Neural progenitor cell (in vitro differentiated cells): ENCODE measurements around the gene S100A9. TPM values are rescaled to one million over a fixed set of nuclear protein-coding genes. Genes with fewer than 3 reads are reported as not detected.

Experiments used
- DNase-seq: peaks from one replicate; pipeline ENCODE4 v3.0.0-alpha.2; 2016; ENCODE audit warnings: low spot score
- H2AFZ ChIP-seq: fragments of 200-600 bp; sonication (generic); replicated peaks from 2 replicates; pipeline ENCODE4 v1.6.1; 2016; ENCODE audit warnings: antibody characterized with exemption
- H3F3A ChIP-seq: fragments of 200-600 bp; sonication (generic); 2 replicates; pipeline ENCODE4 v1.6.1; 2016; ENCODE audit warnings: antibody characterized with exemption, low read depth
- H3K27ac ChIP-seq: fragments of 200-600 bp; sonication (generic); 2 replicates; pipeline ENCODE4 v1.5.1; 2016; ENCODE audit warnings: mild to moderate bottlenecking
- H3K27me3 ChIP-seq: fragments of 200-600 bp; sonication (generic); 2 replicates; pipeline ENCODE4 v1.6.1; 2016; ENCODE audit warnings: mild to moderate bottlenecking, moderate library complexity
- H3K36me3 ChIP-seq: fragments of 200-600 bp; sonication (generic); 2 replicates; pipeline ENCODE4 v1.5.1; 2016
- H3K4me1 ChIP-seq: fragments of 200-600 bp; sonication (generic); 2 replicates; pipeline ENCODE4 v1.6.1; 2016; ENCODE audit warnings: mixed run types
- H3K4me2 ChIP-seq: fragments of 200-600 bp; sonication (generic); 2 replicates; pipeline ENCODE4 v1.6.1; 2016
- H3K4me3 ChIP-seq: fragments of 200-600 bp; sonication (generic); 2 replicates; pipeline ENCODE4 v1.5.1; 2016
- H3K79me2 ChIP-seq: fragments of 200-600 bp; sonication (generic); 2 replicates; pipeline ENCODE4 v1.6.1; 2016; ENCODE audit warnings: low read depth
- H3K9ac ChIP-seq: fragments of 200-600 bp; sonication (generic); 2 replicates; pipeline ENCODE4 v1.6.1; 2016
- H3K9me3 ChIP-seq: fragments of 200-600 bp; sonication (generic); 2 replicates; pipeline ENCODE4 v1.5.1; 2016; ENCODE audit warnings: low read depth
- H4K20me1 ChIP-seq: fragments of 200-600 bp; sonication (generic); 2 replicates; pipeline ENCODE4 v1.6.1; 2016; ENCODE audit warnings: low read depth
- H3K27ac Mint-ChIP-seq: 3 replicates; pipeline ENCODE4 v1.8.0; 2021; ENCODE audit warnings: mixed read lengths
- H3K27me3 Mint-ChIP-seq: 2 replicates; pipeline ENCODE4 v1.8.0; 2022; ENCODE audit warnings: low read depth, mild to moderate bottlenecking, inconsistent platforms, moderate library complexity, mixed read lengths; ENCODE audit not compliant: insufficient read depth
- H3K36me3 Mint-ChIP-seq: 3 replicates; pipeline ENCODE4 v1.8.0; 2021; ENCODE audit warnings: mixed read lengths
- H3K4me1 Mint-ChIP-seq: 3 replicates; pipeline ENCODE4 v1.8.0; 2021; ENCODE audit warnings: mixed read lengths
- H3K4me3 Mint-ChIP-seq: 3 replicates; pipeline ENCODE4 v1.8.0; 2021; ENCODE audit warnings: mild to moderate bottlenecking, moderate library complexity, mixed read lengths
- H3K9me3 Mint-ChIP-seq: 3 replicates; pipeline ENCODE4 v1.8.0; 2020; ENCODE audit warnings: mixed read lengths
- EZH2 ChIP-seq: fragments of 200-600 bp; sonication (generic); IDR thresholded peaks from 2 replicates; pipeline ENCODE4 v1.6.1; 2017; ENCODE audit warnings: antibody characterized with exemption, mild to moderate bottlenecking, moderate library complexity
- EZH2phosphoT487 ChIP-seq: fragments of 200-600 bp; sonication (generic); IDR thresholded peaks from 2 replicates; pipeline ENCODE4 v1.6.1; 2017; ENCODE audit warnings: antibody characterized with exemption
- total RNA-seq: library from RNA; depleted of rRNA; stranded (reverse); fragments of >200 nt; gene quantifications from 2 replicates; pipeline ENCODE4 v1.2.3, GENCODE V29; 2015; ENCODE audit warnings: low replicate concordance
- TF ChIP-seq, protein P1 (sequence below): fragments of 200-600 bp; sonication (generic); IDR thresholded peaks from 2 replicates; pipeline ENCODE4 v1.5.1; 2017; ENCODE audit warnings: antibody characterized with exemption, mild to moderate bottlenecking

Gene S100A9
- total RNA-seq, 1 donor from 2014 or later, result not detected

DNA sequence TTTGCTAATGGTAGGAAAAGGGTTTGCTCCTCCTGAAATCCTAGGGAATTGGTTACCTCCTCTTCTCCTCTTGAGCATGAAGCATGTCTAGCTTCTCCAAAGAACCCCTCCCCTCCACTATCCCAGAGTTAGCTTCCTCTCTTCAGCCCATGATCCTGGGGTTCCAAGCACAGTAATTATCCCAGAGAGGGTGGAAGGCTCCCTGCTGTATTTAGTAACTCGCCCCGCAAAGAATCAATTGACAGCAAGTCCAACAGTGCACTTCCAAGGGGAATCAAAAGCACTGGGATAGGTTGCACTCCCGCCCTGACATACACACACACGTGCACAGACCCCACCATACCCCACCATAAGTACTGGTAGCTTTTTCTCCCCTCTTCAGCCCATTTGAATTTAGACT is 30.1 kb downstream of the S100A9 start:
- H3K4me2 ChIP-seq, result no peak overlapping the region
- H3K4me1 ChIP-seq, result no peaks in the 10 kb centered on the region
- TF ChIP-seq, protein P1, sequence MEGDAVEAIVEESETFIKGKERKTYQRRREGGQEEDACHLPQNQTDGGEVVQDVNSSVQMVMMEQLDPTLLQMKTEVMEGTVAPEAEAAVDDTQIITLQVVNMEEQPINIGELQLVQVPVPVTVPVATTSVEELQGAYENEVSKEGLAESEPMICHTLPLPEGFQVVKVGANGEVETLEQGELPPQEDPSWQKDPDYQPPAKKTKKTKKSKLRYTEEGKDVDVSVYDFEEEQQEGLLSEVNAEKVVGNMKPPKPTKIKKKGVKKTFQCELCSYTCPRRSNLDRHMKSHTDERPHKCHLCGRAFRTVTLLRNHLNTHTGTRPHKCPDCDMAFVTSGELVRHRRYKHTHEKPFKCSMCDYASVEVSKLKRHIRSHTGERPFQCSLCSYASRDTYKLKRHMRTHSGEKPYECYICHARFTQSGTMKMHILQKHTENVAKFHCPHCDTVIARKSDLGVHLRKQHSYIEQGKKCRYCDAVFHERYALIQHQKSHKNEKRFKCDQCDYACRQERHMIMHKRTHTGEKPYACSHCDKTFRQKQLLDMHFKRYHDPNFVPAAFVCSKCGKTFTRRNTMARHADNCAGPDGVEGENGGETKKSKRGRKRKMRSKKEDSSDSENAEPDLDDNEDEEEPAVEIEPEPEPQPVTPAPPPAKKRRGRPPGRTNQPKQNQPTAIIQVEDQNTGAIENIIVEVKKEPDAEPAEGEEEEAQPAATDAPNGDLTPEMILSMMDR, result no peak
- TF ChIP-seq EZH2, result no peak
- no peak for TF ChIP-seq EZH2phosphoT487
- no peak overlapping the region for H3K4me3 ChIP-seq
- no peak overlapping the region for H3K9ac ChIP-seq
- H3K27ac Mint-ChIP-seq, result no peak overlapping the region
- H3K79me2 ChIP-seq, result no peaks in the 10 kb centered on the region
- H3F3A ChIP-seq, result no peaks in the 10 kb centered on the region
- no peaks in the 10 kb centered on the region for H3K36me3 Mint-ChIP-seq
- H3K36me3 ChIP-seq, result no peaks in the 10 kb centered on the region
- no peak overlapping the region for H3K27ac ChIP-seq
- H4K20me1 ChIP-seq, result no peaks in the 10 kb centered on the region
- H3K9me3 ChIP-seq, result no peaks in the 10 kb centered on the region
- peaks cover 2% of the 10 kb centered on the region for H3K27me3 Mint-ChIP-seq
- DNase-seq, result no peak
- no peak overlapping the region for H3K4me3 Mint-ChIP-seq
- H3K27me3 ChIP-seq, result no peaks in the 10 kb centered on the region
- no peaks in the 10 kb centered on the region for H3K4me1 Mint-ChIP-seq
- no peak overlapping the region for H2AFZ ChIP-seq
- H3K9me3 Mint-ChIP-seq, result no peaks in the 10 kb centered on the region

DNA sequence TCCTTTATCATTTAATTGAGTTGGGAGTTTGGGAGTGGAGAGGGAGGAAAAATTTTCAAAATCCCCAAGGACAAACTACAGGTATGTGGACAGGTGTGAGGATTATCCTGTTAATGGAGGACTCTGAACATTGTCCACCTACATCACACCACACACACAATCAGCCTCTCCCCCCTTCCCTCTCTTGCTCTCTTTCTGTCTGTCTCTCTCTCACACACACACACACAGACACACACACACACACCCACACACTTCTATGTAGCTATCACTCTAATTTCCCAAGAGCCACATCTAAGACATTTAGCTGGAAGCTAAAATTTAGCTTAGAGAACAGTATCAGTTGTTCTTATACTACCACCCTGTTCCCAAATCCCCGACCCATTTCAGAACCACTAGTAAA is 31.7 kb downstream of the S100A9 start:
- Histone ChIP-seq H3K36me3 (no peaks in the 10 kb centered on the region), H3K9me3 (no peaks in the 10 kb centered on the region), H3K9ac (no peak overlapping the region), H4K20me1 (no peaks in the 10 kb centered on the region), H3K4me1 (no peaks in the 10 kb centered on the region), H2AFZ (no peak overlapping the region), H3K27me3 (no peaks in the 10 kb centered on the region), H3K4me3 (no peak overlapping the region), H3K27ac (no peak overlapping the region), H3K4me2 (no peak overlapping the region), H3K79me2 (no peaks in the 10 kb centered on the region), H3F3A (no peaks in the 10 kb centered on the region)
- peaks cover 2% of the 10 kb centered on the region for H3K27me3 Mint-ChIP-seq
- H3K27ac Mint-ChIP-seq, result no peak overlapping the region
- H3K36me3 Mint-ChIP-seq, result no peaks in the 10 kb centered on the region
- no peaks in the 10 kb centered on the region for H3K9me3 Mint-ChIP-seq
- no peak for TF ChIP-seq EZH2phosphoT487
- no peak for TF ChIP-seq EZH2
- TF ChIP-seq, protein P1, result no peak
- H3K4me1 Mint-ChIP-seq, result no peaks in the 10 kb centered on the region
- H3K4me3 Mint-ChIP-seq, result no peak overlapping the region
- no peak for DNase-seq

DNA sequence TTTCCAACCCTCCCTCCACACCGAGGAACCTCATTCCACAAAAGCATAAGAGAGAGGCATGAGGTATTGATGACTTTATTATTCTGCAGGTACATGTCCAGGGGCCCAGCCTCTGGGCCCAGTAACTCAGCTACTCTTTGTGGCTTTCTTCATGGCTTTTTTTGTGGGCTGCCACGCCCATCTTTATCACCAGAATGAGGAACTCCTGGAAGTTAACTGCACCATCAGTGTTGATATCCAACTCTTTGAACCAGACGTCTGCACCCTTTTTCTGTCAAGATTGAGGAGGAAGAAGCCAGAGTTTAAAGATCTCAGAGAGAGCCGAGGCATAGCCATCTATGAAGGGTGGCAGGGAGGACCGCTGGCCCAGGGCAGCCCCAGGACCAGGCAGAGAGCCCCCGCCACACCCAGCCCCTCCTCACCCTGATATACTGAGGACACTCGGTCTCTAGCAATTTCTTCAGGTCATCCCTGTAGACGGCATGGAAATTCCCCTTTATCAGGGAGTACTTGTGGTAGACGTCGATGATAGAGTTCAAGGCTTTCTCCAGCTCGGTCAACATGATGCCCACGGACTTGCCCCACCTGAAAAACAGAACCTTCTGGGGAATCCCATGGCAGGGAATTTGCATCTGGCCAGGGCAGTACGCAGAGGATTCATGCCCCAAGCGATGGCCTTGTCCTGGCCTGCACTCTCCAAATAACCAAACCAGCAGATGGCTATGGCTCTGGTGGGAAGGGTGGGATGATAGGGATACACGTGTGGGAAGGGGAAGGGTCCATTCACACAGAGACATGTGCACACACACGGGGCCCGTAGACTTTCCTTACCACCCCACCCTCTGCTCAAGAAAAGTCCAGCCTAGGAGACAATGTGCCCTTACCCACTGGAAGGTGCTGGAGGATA is 32.6 kb downstream of the S100A9 start:
- Mint-ChIP-seq H3K36me3 (no peaks in the 10 kb centered on the region), H3K27me3 (peaks cover 2% of the 10 kb centered on the region), H3K9me3 (no peaks in the 10 kb centered on the region), H3K27ac (no peak overlapping the region), H3K4me3 (no peak overlapping the region), H3K4me1 (no peaks in the 10 kb centered on the region)
- Histone ChIP-seq H2AFZ (no peak overlapping the region), H3K27me3 (no peaks in the 10 kb centered on the region), H3K9ac (no peak overlapping the region), H3K27ac (no peak overlapping the region), H3K9me3 (no peaks in the 10 kb centered on the region), H3F3A (no peaks in the 10 kb centered on the region), H3K79me2 (no peaks in the 10 kb centered on the region), H3K4me3 (no peak overlapping the region), H3K36me3 (no peaks in the 10 kb centered on the region), H3K4me1 (no peaks in the 10 kb centered on the region), H4K20me1 (no peaks in the 10 kb centered on the region), H3K4me2 (no peak overlapping the region)
- DNase-seq, result no peak
- TF ChIP-seq, protein P1, result no peak
- no peak for TF ChIP-seq EZH2
- no peak for TF ChIP-seq EZH2phosphoT487
